Stimulated activated CD8-positive, alpha-beta memory T cell treated with anti-CD3 and anti-CD28 coated beads, Interleukin-12 subunit alpha, Interleukin-12 subunit beta, amount 100 ng/mL, for 24 hours (primary cell): ENCODE results near the gene LRPAP1.

ENCODE experiments used
- DNase-seq: peaks from one replicate; pipeline ENCODE4 v3.0.0-alpha.2; 2020; ENCODE audit errors: extremely low read depth

LRPAP1 gene

DNA sequence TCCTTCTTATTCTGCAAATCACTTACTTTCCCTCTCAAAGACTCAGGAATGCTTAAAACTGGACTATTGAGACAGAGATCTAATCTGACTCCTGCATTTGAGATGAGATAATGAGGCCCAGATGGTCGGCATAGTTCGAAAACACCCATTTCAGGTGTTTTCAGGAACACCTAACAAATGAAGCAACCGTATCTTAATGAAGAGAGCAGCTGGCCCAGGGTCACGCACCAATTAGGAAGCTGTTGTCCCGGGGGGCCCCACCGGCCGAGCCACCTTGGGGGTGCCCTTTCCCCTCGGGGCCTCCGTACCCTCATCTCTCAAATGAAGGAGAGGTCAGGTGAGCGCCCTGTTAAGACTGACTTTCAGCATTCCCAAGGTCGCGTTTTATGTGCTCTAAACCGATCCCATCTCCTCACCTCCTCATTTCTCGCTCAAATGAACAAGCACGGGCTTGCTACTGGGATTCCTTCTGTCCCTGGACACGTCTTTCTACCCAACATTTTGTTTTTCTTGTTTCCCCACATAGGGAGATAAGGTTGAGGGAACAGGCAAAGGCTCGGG, 824 bp downstream of the LRPAP1 start:
- no peak for DNase-seq

DNA sequence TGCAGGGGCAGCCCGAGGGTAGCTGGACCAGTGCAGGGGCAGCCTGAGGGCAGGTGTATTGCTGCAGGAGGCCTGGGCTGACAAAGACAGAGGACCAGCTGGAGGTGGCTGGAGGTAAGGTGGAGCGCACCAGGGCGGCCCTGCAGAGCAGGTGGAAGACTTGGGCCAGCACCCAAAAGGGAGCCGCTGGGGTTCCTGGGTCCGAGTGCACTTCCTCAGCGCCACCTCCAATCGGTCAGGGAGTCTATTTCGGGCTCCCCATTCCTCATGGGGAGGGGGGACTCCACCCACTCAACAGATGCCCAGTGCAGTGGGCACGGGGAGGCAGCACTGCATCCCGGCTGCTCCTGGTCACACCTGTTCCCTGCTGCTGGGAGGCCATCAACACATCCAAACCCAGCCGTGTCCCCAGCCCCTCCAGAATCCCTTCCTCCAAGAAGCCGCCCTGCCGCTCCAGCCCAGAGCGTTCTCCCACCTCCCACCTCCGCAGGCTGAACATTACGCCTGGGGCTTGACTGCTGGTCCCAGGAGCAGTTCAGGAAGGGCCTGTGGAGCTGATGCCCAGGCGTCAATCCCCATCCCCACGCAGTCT, 1.5 kb downstream of the LRPAP1 start:
- DNase-seq, result no peak

DNA sequence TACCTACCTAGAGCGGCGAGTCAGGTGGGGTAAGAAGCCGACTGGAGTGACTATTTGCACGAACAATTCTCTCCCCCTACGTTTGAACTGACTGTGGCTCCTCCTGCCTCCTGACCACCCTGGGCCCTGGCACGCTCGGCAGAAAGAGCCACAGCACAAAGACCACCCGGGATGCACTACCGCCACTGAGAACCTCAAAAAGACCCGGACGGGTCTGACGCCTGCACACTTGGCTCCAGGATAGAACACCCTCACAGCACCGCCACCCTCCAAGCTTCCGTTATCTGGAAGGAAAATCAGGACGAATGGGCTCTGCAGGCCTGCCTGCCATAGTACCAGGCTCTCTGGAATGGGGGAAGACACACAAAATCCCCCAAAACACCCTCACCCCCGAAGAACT, 2.2 kb downstream of the LRPAP1 start:
- DNase-seq, result no peak

DNA sequence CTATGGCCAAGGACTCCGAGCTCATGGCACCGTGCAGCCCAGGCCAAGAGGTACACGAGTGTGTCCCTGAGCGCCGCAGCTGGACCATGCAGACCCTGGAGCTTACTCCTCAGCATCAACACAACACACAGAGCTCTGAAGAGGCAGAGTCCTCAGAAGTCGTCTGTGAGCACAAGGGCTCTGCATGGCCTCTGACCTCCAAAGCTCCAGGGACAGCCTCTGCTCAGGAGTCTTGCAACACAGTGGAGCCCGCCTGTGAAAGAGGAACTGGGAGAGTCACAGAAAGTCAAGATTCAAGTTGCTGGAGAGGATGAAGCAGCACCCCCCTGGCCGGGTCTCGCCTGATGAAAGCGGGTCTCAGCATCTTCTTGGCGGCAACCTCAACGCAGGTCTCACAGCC, 2.9 kb downstream of the LRPAP1 start:
- no peak for DNase-seq

DNA sequence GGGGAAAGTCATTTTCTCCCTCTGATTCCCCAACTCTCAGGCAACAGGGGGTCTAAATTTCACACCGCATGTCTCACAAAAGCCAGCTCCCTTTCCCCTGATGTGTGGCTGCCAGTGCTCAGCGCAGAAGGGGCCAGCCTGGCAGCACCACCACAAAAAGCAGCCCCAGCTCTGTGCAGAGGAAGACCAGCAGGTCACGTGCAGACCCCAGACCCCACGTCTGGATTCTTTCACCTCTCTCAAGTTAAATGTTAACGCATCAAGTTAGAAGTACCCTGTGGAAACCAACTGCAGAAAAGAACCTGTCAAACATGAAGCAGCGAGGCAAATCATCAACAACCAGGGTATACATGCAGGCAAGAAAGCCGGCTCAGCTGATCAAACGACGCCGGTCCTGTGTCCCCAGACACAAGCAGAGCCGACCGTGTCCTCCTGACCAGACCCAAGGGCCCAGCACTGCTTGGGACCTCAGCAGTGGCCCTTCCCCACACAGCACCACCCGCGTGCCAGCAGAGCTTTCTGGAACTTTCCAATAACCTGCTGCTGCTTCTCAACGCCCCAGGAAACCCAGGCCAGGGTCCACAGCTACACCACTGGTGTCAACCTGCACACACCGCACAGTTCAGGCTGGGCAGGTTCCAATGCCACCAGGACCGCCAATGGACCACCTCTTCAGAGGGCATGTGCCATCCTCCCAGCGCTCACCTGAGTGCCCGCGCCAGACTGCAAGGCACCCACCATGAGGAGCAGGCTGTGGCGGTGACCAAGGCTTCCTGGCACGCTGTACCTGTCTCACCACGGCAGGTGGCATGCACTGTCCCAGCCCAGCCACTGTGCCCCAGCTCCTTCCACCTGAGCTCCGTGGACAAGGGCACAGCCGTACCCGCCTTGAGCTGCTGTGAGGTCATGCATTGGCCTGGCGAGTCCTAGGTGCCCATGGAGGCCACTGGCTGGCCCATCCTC, 4.0 kb downstream of the LRPAP1 start:
- DNase-seq, result no peak

DNA sequence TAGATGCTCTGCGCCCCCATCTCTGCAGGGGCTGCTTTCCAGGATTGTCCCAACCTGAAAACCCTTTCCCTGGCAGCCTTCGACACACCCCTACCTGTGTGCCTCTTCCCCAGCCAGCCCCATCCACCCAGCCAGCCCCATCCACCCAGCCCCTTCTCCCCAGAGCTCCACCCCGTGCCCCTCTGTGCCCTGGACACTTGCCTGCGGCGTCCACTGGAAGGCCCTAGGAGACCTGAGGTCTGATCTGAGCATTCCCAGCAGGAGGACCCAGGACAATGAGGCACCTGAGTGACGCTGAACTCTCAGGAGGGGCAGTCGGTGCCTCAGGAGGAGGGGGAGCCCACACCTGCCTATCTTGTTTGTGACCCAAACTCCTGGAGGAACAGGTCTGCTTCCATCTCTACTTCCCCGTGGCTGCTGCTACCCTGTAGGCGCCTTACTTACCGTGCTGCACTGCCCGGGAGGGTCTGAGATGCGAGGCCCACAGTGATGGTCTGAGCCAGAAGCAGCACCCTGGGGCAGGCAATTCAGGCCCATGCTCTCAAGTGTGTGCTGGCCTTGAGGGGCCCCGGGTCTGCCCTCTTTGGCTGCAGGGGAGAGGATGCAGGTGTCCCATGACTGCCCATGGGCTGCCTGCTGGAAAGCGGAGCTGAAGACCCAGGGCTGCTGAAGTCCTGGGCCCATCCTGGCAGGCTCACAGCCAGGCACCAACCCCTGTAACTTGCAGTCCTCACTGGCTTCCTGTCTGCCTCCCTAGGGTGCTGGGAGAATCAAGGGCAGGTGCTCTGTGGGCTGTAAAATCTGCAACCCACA, 4.9 kb downstream of the LRPAP1 start:
- DNase-seq, result no peak

DNA sequence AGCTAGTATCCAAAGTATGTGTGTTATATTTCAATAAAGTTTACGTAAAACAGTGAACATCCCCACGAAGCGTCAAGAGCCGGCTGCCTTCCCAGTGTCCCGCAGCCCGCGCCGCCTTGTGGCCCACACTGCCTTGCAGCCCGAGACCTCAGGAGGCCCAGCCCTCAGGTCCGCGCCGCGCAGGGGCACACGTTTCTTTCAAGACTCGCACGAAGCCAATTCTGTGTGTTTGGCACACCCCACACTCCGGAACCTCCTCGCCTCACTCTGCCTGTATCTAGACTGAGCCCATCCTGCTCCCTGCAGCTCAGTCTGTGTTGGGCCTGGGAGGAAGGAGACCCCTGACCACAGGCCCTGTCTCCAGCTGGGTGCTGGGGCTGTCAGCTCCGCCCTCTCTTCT, 5.8 kb downstream of the LRPAP1 start:
- no peak for DNase-seq

DNA sequence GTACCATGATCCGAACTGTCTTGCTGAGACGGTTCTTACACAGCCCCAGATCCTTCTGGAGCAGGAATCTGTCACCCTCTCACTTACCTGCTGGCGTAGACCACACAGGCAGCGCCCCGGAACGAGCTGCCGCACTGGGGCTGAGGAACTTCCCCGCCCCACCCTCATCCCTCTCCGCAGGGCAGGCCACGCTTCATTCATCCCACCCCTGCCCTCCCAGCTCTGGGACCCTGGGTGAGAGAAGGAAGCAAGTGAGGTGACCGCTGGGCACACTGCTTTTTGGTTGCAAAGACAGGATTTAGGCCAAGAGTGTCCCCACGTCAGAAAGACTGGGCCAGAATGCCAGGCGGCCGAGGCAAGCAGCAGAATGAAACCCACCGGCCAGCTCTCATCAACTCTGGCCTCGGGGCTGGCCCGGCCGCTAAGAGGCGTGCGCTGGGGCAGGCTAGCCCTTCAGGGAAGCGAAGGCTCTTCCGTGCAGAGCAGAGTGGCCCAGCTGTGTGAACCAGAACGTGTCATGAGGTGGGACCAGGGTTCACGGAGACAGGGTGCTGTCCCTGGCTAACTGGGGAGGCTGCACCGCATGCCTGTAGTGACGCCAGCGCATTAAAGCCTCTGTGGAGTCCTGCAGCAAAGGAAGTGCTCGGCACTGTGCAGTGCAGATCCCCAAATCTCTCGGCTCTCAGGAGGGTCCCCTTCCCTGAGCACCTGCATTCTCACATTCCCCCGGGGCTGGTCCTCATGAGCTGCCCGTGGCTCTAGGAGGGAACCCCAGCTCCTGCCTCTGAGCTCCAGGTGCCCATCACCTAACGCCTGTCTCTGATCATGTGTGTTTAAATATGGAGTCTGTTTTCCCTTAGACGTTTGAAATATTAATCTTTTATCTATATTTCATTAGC, 6.4 kb downstream of the LRPAP1 start:
- DNase-seq, result no peak

DNA sequence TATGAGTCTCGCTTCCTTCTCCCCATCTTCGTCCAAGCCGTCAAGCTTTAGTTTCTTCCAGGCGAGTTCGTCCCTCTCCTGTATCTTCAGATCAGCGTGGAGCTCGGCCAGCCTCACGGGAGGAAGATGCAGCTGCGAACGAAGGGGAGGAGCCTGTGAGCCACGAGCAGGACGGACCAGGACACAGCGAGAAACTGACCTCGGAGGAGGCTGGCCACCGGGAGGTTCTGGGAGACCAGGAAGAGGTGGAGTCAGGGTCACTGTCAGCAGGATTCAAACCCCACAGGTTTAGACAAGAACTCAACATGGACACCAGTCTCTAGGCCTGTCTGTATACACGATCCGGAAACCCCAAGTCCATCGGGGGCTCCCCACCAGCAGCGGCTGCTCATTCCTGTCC, 7.3 kb downstream of the LRPAP1 start:
- DNase-seq, result no peak

DNA sequence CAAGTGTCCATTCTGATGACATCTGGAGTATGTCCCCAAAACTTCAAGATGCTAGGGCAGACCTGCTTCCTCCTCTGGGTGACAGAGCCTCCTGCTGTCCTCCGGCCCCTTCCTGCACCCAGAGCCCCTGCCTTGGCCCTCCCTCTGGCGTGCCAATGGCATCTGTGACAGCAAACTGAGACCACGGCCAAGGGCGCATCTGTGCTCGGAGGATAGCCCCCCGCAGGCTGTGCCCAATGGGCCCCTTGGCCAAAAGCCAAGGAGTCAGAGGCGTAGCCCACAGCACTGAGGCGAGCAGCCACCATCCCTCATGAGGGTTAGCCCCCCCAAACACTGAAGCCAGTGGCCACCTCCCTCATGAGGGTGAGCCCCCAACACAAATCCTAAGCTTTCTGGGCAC, 7.9 kb downstream of the LRPAP1 start:
- no peak for DNase-seq

DNA sequence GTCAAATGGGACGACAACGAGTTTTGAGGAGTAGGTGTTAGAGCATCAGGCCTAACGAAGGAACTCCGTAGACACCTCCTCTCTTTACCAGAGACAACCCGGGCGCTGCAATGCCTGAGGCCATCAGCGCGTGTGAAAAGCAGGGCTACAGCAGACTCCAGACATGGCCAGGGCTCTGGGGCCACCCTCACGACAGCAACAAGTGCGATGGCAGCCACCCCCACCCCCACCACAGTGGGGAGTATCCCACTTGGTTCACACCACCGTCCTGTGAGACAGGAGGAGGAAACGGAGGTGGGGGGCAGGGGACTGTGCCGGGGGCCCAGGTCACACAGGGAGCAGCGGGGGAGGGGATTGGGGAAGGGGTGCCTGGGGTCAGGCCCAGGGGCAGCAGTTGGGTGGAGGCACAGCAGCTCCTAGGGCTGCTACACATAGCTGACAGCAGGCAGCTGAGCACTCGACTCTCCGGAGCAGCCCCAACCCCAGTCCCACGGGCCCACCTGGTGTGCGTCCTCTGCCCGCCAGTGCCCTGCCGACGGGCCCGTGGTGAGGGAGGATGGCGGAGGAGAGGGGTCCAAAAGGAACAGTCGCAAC, 8.5 kb downstream of the LRPAP1 start:
- no peak for DNase-seq

DNA sequence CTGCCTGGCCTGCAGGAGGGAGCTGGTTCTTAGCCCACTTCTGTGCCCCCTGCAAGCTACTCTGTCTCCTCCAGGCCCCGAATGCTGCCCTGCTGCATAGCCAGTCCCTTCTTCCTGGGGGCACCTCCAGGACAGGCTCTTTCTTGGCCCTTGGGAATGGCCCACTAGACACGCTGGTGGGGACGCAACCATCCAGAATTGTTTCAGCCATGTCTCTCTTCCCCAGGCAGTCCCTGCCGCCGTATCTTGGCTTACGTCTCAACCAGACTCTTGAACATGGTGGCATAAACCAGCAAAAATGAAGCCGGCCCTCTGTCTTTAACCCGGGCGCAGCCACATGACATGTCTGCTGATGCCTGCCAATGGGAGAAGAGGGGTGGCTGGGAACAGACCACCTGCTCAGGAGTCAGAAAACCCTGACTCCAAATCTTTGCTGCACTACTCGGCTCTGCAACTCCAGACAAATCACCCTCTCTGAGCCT, 9.0 kb downstream of the LRPAP1 start:
- DNase-seq, result no peak

DNA sequence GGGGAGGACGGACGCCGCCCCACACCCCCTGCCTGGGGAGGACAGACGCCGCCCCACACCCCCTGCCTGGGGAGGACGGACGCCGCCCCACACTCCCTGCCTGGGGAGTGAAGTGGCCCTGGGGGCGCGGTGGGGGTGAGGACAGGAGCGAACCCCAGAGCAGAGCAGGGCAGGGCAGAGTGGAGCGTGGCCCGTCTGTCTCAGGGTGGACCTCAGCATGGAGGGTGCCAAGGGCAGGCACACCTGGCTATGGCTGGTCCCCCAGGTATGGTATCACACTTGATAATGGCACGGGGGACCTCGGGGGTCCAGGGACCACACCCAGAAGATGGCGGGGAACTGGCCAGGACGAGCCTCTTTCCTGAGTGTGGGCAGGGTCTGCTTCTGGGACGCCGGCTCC, 9.6 kb downstream of the LRPAP1 start:
- DNase-seq, result no peak

DNA sequence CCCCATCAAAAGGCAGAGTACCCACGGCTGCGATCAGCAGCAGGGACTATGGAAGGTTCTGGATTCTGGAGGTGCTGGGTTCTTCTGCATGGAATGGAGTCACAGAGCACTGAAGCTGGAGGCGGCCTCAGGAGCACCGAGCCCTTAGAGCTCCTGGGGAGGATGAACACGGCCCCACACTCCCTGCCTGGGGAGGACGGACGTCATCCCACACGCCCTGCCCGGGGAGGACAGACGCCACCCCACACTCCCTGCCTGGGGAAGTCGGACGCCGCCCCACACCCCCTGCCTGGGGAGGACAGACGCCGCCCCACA, 9.9 kb downstream of the LRPAP1 start:
- DNase-seq, result no peak

DNA sequence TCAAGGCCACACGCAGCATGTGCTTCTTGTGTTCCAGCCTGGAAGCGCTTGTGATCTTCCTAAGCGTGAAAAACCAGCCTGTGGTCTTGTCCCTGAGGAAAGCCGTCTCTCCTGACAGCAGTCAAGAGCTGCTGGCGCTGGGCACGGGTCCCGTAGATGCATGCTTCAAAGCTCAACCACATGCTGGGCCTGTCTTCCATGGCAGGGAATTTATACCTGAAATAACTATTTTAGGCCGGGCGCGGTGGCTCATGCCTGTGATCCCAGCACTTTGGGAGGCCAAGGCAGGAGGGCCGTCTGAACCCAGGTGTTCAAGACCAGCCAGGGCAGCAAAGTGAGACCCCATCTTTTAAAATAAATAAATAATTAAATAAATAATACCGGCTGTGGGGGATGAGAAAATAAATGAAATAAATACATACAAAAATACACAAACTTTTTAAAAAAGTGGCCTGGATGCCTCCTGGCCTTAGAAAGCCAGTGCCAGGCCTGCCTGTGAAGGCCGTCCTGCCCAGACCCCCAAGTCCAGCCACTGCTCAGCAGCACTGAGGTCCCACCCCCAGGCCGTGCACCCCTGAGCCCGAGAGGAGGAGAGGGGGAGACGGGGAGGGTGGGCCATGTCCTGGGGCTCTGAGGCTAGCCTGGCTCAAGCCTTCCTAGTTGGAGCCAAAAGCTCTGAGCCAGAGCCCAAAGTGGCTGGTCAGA, 10.4 kb downstream of the LRPAP1 start:
- no peak for DNase-seq

DNA sequence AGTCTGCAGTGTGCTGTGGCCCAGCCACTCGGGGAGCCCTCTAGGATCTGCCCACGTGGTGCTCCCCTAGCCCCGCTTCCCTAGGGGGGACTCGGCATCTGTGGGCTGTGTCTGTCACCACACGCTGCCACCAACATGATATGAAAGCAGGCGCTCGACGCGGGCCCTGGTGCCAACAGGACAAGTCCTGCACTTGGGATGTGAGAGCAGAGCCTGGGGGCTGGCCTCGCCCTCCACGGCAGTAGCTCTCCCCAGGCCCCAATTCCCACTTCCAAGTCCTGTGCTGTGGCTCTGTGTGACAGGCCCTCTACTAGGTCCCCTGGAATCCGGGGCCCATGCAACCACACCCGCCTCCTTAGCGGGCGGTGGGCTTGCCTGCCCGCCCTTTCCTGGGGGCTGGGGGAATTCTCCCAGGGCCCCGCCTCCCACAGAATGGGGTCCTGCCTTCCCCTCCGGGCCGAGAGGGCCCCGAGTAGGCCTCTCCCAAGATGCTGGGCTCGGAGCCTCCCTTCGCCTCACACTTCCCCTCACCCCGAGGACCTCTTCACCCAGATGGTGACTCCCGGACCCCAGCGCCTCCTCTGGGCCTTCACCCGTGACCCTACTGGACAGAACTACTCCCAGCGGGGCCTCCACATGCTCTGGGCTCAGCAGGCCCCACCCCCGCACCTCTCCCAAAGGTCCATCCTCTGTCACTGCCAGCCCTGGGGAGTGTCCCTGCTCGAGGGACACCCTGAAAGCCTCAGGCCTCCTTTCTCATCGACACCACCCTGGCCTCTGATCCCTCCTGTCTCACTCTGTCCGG, 11.2 kb downstream of the LRPAP1 start:
- DNase-seq, result no peak

DNA sequence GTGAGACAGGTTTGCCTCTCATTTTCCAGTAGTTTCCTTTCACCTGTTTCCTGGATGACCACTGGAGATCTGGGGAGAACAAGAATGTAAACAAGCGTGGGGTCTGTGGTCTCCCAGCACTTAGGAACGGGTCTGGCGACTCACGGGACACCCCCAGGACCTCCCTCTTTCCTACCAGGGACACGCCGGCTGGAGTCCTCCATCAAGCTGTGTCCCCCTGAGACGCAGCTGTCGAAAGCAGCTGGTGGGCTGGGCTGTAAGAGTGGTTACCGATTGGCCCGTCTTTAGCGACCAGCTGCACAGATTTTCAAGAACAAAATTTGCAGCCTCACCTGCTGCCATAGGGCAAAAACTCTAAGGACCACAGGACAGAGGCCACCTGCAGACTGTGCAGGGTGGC, 11.9 kb downstream of the LRPAP1 start:
- DNase-seq, result no peak

DNA sequence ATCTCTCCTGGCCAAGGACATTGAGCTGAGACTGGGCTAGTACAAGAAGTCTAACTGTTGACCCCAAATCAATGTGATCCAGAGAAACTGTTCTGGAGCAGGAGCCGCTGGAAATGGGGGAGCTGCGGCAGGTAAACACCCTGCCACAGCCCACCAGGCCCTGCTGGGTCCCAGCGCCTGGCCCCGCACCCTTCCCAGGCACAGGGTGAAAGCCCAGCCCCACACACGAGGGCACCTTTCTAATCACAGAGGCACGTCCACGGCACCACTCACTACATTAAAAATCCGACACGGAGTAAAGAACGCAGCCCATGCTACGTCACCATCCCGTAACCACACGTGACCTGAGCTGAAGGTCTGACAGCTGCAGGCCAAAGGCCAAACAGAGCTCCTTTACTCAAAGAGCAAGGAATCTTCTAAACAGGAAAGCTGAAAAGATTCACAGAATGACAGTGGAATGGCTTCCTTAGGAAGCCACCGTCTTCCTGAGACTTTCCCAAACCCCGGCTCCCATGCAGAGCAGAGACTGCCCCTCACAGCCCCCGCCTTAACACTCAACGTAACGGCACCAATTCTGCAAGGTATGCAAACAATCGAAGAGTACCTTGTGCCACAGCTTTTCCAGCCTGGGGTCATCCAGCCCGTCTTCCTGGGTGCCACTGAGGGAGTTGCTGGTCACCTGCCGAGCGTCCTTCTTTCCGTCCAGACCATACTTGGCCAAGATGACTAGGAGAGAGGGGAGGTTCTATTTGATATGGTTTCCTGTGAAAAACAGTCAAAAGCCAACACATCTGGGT, 12.6 kb downstream of the LRPAP1 start:
- no peak for DNase-seq

DNA sequence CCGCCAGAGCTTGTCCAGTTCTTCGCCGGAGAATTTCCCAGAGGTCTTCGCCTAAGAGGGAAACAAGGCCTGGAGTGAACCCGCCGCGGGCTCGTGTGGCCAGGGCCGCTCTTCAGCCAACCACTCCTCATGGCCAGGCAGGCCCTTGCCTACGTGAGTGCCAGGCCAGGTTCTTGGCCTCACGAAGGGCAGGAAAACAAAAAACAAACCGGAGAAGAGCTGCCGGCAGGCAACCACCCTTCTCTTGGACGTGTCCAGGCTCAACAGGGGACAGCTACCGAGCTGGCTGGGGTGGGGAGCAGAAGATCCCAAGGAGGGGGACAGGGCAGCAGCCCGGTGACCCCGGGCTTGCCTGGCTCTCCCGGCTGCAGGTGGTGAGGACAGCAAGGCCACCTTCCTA, 13.3 kb downstream of the LRPAP1 start:
- DNase-seq, result no peak
